ENCODE results near the gene DGKB.

Gene DGKB

GRCh38 chr7:14760730-14761478 lies 141.6 kb downstream of the DGKB start:
- no peak for DNase-seq (ENCODE audit: low spot score)

DNA sequence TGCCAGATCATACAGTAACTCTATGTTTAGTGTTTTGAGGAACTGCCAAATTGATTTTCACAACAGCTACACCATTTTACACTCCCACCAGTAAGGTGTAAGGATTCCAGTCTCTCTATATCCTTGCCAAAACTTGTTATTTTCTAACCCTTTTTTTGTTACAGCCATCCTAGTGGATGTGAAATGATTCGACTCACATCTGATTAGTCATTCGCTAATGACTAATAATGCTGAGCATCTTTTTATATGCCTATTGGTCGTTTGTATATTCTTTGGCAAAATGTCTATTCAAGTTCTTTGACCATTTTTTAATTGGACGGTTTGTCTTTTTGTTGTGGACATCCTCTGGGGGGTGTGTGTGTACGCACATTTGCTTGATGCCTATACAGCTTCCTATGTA lies 142.8 kb downstream of the DGKB start:
- DNase-seq (ENCODE audit: low spot score) = no peak

- DNase-seq (ENCODE audit: low spot score) = no peak
Measured at GRCh38 chr7:14754631-14755030, 147.9 kb downstream of the DGKB start.

- DNase-seq (ENCODE audit: low spot score) = no peak
Measured at GRCh38 chr7:14752301-14752700, 150.2 kb downstream of the DGKB start.

DNA sequence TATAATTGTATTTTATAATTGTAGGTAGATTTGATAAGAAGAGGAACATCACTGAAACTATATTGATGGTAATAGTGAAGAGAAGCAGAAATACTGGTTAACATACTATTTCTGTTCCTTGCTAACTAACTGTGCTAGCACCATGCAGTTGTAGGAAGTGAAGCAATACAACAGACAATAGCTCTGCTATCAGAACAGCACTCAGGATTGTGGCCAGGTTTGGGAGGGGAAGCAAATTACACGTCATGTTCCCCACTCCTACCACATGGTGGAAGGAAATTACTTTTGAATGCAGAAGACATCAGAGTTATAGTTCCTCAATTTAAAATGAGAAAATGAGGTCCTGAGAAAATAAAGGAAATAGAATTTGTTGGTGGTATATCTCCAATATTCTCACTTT lies 151.1 kb downstream of the DGKB start:
- DNase-seq (ENCODE audit: low spot score) = no peak

DNA sequence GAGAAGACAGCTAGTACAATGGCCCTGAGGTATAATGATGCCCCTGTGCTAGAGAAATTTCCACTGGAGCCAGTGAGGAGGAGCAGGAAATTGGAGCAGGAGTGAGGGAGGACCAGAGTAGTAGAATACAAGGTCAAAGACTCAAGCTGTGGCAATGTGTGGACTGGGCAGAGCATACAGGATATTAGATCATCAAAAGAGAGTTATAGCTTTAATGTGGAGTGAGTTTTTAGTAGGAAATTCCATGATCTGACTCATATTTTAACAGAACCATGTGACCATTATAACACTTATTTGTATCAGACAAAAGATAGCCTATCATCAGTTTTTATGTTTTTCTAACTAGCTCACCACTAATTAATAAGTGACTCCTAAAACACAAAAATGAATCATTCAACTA lies 154.1 kb downstream of the DGKB start:
- DNase-seq (ENCODE audit: low spot score) = peak; percentile 78

DNA sequence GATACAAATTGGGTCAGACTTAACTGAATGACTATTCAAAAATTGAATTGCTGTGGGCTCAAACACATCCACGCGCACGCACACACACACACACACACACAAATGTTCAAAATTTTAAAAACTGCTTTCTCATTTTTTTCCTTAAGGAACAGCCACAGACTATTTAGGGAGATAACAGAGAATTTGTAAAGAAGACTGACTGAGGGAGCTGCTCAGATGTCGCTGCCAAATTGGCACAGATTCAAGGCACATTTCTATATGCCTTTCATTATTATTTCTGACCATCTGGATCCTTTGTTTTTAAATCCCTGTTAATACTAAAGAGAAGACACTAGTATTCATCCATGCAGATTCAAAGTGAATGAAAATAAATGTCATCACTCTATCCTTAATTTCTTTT lies 154.8 kb downstream of the DGKB start:
- no peak for DNase-seq (ENCODE audit: low spot score)

DNA sequence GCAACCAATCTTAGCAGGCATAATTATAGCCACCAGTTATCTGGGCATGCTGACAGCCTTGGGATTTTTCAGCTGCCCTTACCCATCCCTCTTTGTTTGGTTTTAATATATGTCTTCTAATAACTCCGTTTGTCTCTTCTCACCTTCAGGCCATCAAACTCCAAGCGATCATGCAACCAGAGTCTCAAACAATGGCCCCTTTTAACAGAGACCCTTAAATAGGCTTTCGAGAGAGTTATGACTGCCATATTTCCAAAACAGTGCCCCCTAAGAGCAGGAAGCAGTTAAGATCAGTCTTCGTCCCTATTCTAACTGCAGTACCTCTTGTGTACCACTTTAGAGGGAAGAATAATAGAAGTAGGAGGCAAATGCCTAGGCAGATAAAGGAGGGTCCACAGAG lies 157.5 kb downstream of the DGKB start:
- no peak for DNase-seq (ENCODE audit: low spot score)

DNA sequence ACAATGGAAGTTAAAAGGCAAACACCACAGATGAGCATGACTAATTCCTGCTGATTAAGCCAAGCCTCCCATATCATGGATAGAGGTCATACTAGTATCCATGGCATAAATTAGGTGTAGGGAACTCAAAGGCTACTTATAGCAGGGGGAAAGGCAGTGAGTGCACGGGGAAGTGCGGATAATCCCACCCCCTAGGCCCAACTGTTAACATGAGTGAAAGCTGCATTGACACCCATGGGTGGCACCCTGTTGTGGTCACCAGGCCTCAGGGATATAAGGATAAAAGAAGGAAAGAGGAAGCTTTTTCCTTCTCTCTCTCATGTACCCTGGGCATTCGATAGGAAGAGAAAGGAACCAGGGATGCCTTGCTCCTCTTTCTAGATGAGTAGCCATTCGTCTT lies 161.9 kb downstream of the DGKB start:
- no peak for DNase-seq (ENCODE audit: low spot score)

DNA sequence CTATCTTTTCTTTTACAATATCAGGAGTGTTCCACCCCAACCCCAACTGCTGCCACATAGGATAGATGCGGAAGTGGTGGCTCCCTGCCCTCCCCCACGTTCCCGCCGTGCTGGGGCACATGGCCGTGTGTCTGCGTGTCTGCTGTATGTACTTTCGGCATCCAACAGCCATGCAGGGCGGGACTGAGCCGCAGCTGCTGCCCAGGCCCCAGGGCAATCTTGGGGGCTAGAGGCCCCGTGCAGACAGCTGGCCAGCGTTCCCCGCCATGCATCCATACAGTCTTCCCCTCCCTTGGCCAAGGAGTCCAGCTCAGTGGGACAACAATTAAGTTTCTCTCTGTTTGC lies 162.7 kb downstream of the DGKB start:
- no peak for DNase-seq (ENCODE audit: low spot score)

DNA sequence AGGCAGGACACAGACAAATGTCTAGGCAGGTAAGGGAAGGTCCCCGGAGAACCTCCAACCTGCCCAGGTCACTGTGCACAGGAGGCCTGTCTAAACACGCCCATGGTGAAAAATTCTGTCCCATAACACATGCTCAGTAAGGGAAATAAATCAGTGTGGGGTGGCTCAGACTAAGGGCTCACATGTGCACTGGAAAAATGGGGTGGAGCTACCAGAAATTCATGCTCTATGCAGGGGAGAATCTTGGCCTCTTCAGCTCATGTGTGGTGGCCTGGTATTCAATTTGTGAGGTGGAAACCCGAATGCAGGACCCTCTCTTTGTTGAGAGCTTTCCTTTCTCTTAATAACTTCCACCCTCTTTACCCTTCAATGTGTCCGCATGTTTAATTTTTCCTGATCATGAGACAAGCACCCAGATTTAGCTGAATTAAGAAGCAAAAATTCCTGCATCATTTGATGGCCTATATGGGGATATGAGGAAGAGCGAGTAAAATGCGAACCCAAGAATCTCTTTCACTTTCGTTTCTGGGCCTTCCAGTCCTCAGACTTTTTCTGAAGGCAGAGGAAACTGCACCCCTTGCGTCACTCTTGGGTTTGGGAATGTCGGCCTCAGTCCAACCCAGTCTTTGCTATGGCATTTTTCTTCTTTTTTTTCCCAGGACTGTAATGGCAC lies 163.2 kb downstream of the DGKB start:
- no peak for DNase-seq (ENCODE audit: low spot score)

DNA sequence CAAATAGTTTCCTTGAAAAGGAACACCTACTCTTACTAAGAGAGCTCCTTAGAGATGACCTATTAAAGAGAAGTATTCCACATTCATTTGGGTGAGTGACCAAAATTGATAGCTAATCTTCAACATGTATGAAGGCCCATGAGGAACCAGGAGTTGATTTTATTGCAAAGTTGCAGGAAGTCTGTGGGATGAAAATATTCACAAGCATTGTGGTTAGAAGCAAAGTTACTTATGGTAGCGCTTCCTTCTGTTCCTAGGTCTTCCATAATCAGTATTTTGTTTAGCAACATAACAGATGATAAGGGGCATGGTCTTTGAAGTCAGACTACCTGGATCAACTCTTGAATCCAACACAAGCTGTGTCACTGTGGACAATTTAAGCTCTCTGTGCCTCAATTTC lies 164.5 kb downstream of the DGKB start:
- DNase-seq (ENCODE audit: low spot score) = no peak

DNA sequence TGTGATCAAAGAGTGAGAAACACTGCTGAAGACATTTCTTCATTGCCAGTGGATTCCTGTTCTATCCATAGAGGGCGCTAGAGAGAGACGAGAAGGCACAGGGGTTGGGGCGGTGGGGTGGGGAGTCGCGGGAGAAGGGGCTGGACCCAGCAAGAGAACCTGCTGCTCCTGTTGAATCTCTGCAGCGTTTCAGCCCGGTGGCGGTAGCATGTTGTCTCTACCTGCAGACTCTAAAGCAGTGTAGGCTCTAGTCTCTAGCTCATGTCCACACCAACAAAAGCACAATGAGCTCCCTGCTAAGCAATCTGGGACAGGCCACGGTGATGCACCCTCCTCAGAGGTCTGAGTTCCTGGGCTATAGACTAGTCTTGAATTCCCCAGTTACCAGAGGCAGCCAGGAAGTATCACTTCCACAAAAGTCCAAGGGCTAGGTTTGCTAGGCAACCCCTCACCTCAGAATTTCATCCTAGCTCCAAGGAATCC lies 167.7 kb downstream of the DGKB start:
- DNase-seq (ENCODE audit: low spot score) = no peak

GRCh38 chr7:14720785-14721184 lies 181.8 kb downstream of the DGKB start:
- peak; percentile 34 for DNase-seq (ENCODE audit: low spot score)

- peak; percentile 34 for DNase-seq (ENCODE audit: low spot score)
Measured at GRCh38 chr7:14717816-14718215, 184.7 kb downstream of the DGKB start.

DNA sequence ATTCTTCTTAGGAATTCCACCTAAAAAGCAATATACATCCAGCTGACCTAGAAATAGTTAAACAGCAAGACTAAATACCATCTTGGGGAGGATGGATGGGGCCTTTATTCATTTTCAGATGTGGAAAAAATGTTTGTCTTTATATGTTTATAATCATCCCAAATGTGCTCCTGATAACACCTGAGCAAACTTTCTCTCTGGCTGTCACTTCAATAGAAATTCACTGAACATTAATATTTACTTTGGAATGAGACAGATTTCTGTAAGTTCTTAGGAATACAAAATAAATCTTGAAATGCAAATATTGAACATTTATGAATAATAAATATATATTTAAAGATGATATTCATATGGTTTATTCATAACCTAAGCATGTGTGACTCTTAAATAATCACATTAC lies 185.4 kb downstream of the DGKB start:
- no peak for DNase-seq (ENCODE audit: low spot score)

- DNase-seq (ENCODE audit: low spot score) = no peak
Measured at GRCh38 chr7:14714161-14714728, 188.3 kb downstream of the DGKB start.

- peak; percentile 11 for DNase-seq (ENCODE audit: low spot score)
Measured at GRCh38 chr7:14698239-14698638, 204.3 kb downstream of the DGKB start.

DNA sequence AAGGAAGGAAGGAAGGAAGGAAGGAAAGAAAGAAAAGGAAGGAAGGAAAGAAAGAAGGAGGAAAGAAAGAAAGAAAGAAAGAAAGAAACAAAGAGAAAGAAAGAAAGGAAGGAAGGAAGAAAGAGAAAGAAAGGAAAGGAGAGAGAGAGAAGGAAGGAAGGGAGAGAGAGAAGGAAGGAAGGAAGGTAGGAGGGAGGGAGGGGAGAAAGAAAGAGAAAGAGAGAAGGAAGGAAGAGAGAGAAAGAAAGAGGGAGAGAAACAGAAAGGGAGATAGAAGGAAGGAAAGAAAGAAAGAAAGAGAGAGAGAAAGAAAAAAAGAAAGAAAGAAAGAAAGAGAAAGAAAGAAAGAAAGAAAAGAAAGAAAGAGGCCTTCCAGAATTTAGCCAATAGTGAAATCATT lies 204.9 kb downstream of the DGKB start:
- no peak for DNase-seq (ENCODE audit: low spot score)

GRCh38 chr7:14691597-14692203 lies 210.9 kb downstream of the DGKB start:
- peak; percentile 27 for DNase-seq (ENCODE audit: low spot score)

DNA sequence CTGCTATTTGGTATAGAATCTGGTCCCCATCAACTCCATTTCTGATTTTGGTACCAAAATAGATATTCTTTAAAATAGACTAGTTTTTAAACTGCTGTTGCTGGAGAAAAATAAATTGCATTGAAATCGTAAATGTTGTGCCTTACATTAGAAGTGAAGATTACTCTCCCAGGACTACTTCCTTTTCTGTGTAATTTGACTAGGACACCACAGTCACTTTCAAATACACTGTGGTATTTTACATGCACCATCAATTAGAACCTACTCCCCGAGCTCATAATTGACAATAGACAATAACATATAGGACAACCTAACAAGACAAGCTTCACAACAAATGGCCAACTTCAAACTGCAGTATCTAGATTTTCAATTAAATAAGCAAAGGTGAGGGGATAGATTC lies 211.5 kb downstream of the DGKB start:
- DNase-seq (ENCODE audit: low spot score) = no peak

DNA sequence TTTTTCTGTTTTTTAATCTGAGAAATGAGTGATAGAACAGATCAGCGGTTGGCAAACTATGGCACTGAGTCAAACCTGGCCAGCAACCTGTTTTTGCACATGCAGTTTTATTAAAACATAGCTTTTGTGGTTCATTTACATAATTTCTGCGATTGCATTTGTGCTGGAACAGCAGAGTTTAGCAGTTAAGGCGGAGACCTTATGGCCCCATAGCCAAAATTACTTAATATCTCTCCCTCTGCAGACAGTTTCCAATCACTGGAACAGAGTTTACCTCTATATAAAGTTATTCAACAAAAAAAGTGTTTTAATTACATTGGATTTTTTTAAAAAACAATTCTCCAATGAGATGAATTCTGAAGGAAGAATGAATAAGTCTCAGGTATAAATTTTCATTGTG lies 212.1 kb downstream of the DGKB start:
- no peak for DNase-seq (ENCODE audit: low spot score)

DNA sequence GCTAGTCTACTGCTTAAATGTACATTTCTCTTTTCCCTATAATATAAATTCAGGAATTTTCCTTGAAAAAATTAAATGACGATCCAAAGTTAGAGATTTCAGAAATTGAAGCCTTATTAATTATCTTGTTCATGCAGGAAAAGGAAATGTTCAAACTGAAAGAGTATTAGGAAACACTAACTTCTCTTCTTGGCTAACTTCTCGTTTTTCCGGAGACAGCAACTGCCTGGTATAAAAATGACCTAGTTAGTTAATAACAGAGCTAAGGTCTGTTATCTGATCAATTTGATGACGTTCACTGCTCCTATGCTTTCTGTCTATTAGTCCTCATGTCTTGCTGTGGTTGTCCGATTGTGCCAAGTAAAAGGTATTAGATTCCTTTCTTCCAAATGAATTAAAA lies 212.5 kb downstream of the DGKB start:
- no peak for DNase-seq (ENCODE audit: low spot score)

Measured in GM03348 (cell line).